HepG2 (cell line): ENCODE measurements around the gene PRIM2.
"Not testable (repeated sequence)": the region's sequence is repeated elsewhere in the genome, so short reads cannot be mapped to it uniquely, and the experiment has no call there.

Source experiments
- ATF7 ChIP-seq, 2 experiments: fragments of 450-650 bp in 1 of 2; sonication (generic) in 1 of 2; formaldehyde crosslinking in 1 of 2; IDR thresholded peaks; 2 replicates each; pipeline versions ENCODE4 v1.4.0 to v1.6.1; 2016 to 2020; ENCODE audit warnings: antibody characterized with exemption in 1 of 2, mild to moderate bottlenecking in 1 of 2, missing genetic modification reagents in 1 of 2
- CBX5 ChIP-seq: sonication (generic); formaldehyde crosslinking; IDR thresholded peaks from 2 replicates; pipeline ENCODE4 v1.4.0; 2020; ENCODE audit warnings: missing genetic modification reagents, borderline replicate concordance
- MBD4 ChIP-seq: IDR thresholded peaks from 2 replicates; pipeline ENCODE4 v1.6.1; 2012; ENCODE audit warnings: low read length, inconsistent platforms, borderline replicate concordance
- NCOR1 ChIP-seq: fragments of 200-600 bp; sonication (generic); IDR thresholded peaks from 2 replicates; pipeline ENCODE4 v1.7.0; 2017; ENCODE audit warnings: antibody characterized with exemption, low read length, borderline replicate concordance
- POLR2A ChIP-seq, 2 experiments: IDR thresholded peaks; 2 replicates each; pipeline ENCODE4 v1.6.1; 2011; ENCODE audit warnings: low read depth in 2 of 2, low read length in 2 of 2, mild to moderate bottlenecking in 1 of 2, moderate library complexity in 1 of 2; ENCODE audit not compliant: insufficient read depth in 1 of 2
- TOE1 ChIP-seq: sonication (generic); formaldehyde crosslinking; IDR thresholded peaks from 2 replicates; pipeline ENCODE4 v1.4.0; 2020; ENCODE audit warnings: mild to moderate bottlenecking, missing genetic modification reagents
- TF ChIP-seq, protein P1 (sequence below): IDR thresholded peaks from 2 replicates; pipeline ENCODE4 v1.6.1; 2012; ENCODE audit warnings: inconsistent platforms

DNA sequence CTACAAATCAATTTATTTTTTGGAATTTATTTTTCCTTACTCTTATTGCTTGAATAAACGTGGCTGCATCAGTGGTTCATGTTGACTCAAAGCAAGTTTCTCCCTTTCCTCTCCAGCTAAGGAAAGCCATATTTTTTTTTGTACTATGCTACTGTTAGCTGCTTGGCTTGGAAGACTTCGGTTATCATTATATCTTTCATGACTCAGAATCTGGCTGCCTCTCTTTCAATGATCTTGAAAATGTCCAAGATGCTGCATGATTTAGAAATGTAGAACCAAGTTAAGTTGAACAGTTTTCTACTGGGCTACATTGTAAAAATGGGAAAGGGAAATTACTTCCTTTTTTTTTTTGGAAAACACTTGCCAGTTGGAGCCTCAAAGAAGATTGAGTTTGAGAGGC is 44.9 kb downstream of the PRIM2 start:
- TF ChIP-seq TOE1 (CRISPR knock-in tag); CBX5; NCOR1; POLR2A (IDR thresholded peaks at IDR 0.05; ENCODE audit: insufficient read depth in 1 of 2, low read depth in 2 of 2, low read length in 2 of 2); MBD4; ATF7 (IDR thresholded peaks at IDR 0.05); ATF7 (CRISPR knock-in tag; IDR thresholded peaks at IDR 0.05): not testable (repeated sequence)
- TF ChIP-seq, protein P1, sequence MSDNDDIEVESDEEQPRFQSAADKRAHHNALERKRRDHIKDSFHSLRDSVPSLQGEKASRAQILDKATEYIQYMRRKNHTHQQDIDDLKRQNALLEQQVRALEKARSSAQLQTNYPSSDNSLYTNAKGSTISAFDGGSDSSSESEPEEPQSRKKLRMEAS: not testable (repeated sequence)
